ENCODE data around the gene ERC1.

Gene ERC1

DNA sequence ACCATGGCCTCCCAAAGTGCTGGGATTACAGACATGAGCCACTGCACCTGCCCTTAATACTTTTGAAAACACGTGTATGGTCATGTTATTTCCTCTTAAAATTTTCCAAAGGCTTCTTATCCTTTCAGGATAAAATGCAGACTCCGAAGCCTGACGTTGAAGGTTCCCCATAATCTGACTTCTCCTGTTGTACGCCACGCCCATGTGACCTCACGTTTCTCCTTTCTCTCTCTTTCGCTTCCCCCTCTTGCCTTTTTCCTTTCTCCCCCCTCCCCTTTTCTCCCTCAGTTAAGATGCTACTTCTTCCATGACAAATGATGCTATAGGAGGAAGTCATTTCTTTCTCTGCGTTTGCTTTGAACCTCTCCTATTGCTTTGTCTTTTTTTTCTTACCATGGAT, 337.4 kb downstream of the ERC1 start (continued):
- no peak for TF ChIP-seq PRDM2 (tag by site-specific recombination; IDR thresholded peaks at IDR 0.05; ENCODE audit: borderline replicate concordance)
- TF ChIP-seq, protein P1, sequence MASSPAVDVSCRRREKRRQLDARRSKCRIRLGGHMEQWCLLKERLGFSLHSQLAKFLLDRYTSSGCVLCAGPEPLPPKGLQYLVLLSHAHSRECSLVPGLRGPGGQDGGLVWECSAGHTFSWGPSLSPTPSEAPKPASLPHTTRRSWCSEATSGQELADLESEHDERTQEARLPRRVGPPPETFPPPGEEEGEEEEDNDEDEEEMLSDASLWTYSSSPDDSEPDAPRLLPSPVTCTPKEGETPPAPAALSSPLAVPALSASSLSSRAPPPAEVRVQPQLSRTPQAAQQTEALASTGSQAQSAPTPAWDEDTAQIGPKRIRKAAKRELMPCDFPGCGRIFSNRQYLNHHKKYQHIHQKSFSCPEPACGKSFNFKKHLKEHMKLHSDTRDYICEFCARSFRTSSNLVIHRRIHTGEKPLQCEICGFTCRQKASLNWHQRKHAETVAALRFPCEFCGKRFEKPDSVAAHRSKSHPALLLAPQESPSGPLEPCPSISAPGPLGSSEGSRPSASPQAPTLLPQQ (tag by site-specific recombination; IDR thresholded peaks at IDR 0.05) = no peak
- no peak for TF ChIP-seq ZNF211 (tag by site-specific recombination; IDR thresholded peaks at IDR 0.05; ENCODE audit: low read depth)
- TF ChIP-seq ZNF280D (tag by site-specific recombination; IDR thresholded peaks at IDR 0.05) = no peak
- no peak for TF ChIP-seq WT1 (tag by site-specific recombination; IDR thresholded peaks at IDR 0.05)
- TF ChIP-seq ZXDB (tag by site-specific recombination; IDR thresholded peaks at IDR 0.05) = no peak
- TF ChIP-seq ZNF571 (tag by site-specific recombination; IDR thresholded peaks at IDR 0.05) = no peak

DNA sequence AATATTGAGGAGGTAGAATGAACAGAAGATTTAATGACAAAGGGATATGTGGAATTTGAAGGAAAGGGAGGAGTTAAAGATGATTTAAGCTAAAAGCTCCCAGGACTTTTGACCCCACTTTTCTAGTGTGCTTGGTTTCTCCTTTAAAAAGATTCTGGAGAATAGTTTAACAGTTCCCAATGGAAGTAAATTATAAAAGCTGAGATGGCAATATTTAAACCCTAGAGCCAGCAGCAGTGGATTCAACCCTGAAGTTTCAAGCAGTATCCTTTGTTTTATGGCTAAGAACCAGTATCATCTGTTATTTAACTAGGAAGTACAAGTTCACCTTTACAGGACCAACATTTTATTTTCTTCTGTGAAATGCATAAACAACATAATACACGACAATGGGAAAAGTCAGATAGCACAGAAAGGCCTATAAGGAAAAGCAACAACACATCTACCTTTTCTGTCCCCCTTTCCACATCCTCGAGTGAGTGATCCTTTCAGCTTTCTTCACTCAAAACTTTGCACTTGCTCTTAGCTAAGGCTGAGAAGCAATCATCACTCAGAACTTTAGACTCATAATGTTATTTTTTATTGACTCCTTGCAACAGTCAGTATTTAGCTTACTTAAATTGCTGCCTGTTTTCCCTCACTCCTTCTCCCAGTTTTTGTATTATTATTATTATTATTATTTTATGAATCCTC, 338.9 kb downstream of the ERC1 start:
- H3K4me1 ChIP-seq (ENCODE audit: control insufficient read depth, insufficient read depth, low read length) = no peaks in the 10 kb centered on the region
- H3K36me3 ChIP-seq (ENCODE audit: control insufficient read depth in 2 of 2, insufficient read depth in 1 of 2, low read length in 2 of 2) = no peaks in the 10 kb centered on the region
- no peaks in the 10 kb centered on the region for H3K9me3 ChIP-seq (ENCODE audit: control insufficient read depth, insufficient read depth, low read depth, low read length)
- H3K27ac ChIP-seq (ENCODE audit: extremely low read depth, low read depth, low read length) = no peak overlapping the region
- ChIA-PET POLR2A (no interaction called here), CTCF (interaction anchor here (0.9 kb wide), 1 partner anchor 90 kb away, joined by 3 read pairs; no protein-coding TSS in a partner anchor)
- no peak overlapping the region for H3K4me3 ChIP-seq (ENCODE audit: low read depth, low read length)
- TF ChIP-seq ZSCAN23 (tag by site-specific recombination; IDR thresholded peaks at IDR 0.05) = no peak
- TF ChIP-seq ZNF701 (tag by site-specific recombination; IDR thresholded peaks at IDR 0.05) = no peak
- no peak for TF ChIP-seq ZNF366 (tag by site-specific recombination; conservative IDR thresholded peaks at IDR 0.05)
- TF ChIP-seq ZNF221 (tag by site-specific recombination; IDR thresholded peaks at IDR 0.05; ENCODE audit: borderline replicate concordance) = no peak
- TF ChIP-seq HIC1 (tag by site-specific recombination; IDR thresholded peaks at IDR 0.05) = no peak
- no peak for TF ChIP-seq ZNF274 (IDR thresholded peaks at IDR 0.05; ENCODE audit: low read length)
- TF ChIP-seq ZNF274 (tag by site-specific recombination; IDR thresholded peaks at IDR 0.05; ENCODE audit: borderline replicate concordance) = no peak
- TF ChIP-seq ZNF449 (tag by site-specific recombination; IDR thresholded peaks at IDR 0.05) = no peak
- TF ChIP-seq ZNF610 (tag by site-specific recombination; IDR thresholded peaks at IDR 0.05; ENCODE audit: borderline replicate concordance) = no peak
- TF ChIP-seq ZNF155 (tag by site-specific recombination; IDR thresholded peaks at IDR 0.05) = no peak
- no peak for TF ChIP-seq ZNF830 (tag by site-specific recombination; IDR thresholded peaks at IDR 0.05; ENCODE audit: low read depth)
- TF ChIP-seq, protein P2, sequence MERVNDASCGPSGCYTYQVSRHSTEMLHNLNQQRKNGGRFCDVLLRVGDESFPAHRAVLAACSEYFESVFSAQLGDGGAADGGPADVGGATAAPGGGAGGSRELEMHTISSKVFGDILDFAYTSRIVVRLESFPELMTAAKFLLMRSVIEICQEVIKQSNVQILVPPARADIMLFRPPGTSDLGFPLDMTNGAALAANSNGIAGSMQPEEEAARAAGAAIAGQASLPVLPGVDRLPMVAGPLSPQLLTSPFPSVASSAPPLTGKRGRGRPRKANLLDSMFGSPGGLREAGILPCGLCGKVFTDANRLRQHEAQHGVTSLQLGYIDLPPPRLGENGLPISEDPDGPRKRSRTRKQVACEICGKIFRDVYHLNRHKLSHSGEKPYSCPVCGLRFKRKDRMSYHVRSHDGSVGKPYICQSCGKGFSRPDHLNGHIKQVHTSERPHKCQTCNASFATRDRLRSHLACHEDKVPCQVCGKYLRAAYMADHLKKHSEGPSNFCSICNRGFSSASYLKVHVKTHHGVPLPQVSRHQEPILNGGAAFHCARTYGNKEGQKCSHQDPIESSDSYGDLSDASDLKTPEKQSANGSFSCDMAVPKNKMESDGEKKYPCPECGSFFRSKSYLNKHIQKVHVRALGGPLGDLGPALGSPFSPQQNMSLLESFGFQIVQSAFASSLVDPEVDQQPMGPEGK (tag by site-specific recombination; IDR thresholded peaks at IDR 0.05) = no peak
